KOPT-K1 (cell line): ENCODE results near the gene KRTAP10-1.

ENCODE experiments used
- H3K27ac ChIP-seq: fragments of 200-600 bp; sonication (generic); 2 replicates; pipeline ENCODE4 v1.5.1; 2016; ENCODE audit warnings: antibody characterized with exemption, mild to moderate bottlenecking, low read depth, low read length; ENCODE audit not compliant: poor library complexity, severe bottlenecking
- H3K36me3 ChIP-seq: fragments of 200-600 bp; sonication (generic); 2 replicates; pipeline ENCODE4 v1.5.1; 2017; ENCODE audit warnings: antibody characterized with exemption, mild to moderate bottlenecking, low read length, moderate library complexity; ENCODE audit not compliant: insufficient read depth
- H3K9me3 ChIP-seq: fragments of 200-600 bp; sonication (generic); 2 replicates; pipeline ENCODE4 v1.5.1; 2017; ENCODE audit warnings: antibody characterized with exemption, low read length, mild to moderate bottlenecking; ENCODE audit not compliant: insufficient read depth, poor library complexity, severe bottlenecking

KRTAP10-1 gene

GRCh38 chr21:44521301-44521927, 18.6 kb downstream of the KRTAP10-1 start:
- H3K27ac ChIP-seq: no peak overlapping the region
- H3K9me3 ChIP-seq: no peaks in the 10 kb centered on the region
- no peaks in the 10 kb centered on the region for H3K36me3 ChIP-seq

- no peak overlapping the region for H3K27ac ChIP-seq
- no peaks in the 10 kb centered on the region for H3K36me3 ChIP-seq
- H3K9me3 ChIP-seq: no peaks in the 10 kb centered on the region
These were observed 19.4 kb downstream of the KRTAP10-1 start for GRCh38 chr21:44520326-44521300.

- H3K9me3 ChIP-seq: no peaks in the 10 kb centered on the region
- no peak overlapping the region for H3K27ac ChIP-seq
- H3K36me3 ChIP-seq: no peaks in the 10 kb centered on the region
These were observed 20.4 kb downstream of the KRTAP10-1 start for GRCh38 chr21:44519346-44520325.

DNA sequence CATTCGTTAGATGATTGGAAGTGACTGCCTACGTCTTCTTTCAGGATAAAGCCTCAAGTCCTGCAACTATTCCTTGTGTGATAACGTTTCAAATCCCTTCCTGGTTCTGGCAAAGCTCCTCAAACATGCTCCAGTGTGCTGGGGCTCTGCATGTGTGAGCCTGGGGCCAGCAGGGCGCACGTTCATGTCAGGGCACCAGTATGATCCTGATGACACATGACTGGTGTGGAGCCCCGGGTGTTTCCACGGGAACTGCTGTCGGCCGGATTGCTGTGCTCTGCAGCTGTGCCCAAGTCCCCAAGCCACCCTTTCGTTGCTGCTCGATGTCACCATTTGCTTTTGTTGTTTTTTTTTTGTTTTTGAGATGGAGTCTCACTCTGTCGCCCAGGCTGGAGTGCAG, 21.3 kb downstream of the KRTAP10-1 start:
- no peaks in the 10 kb centered on the region for H3K36me3 ChIP-seq
- H3K27ac ChIP-seq: no peak overlapping the region
- no peaks in the 10 kb centered on the region for H3K9me3 ChIP-seq

DNA sequence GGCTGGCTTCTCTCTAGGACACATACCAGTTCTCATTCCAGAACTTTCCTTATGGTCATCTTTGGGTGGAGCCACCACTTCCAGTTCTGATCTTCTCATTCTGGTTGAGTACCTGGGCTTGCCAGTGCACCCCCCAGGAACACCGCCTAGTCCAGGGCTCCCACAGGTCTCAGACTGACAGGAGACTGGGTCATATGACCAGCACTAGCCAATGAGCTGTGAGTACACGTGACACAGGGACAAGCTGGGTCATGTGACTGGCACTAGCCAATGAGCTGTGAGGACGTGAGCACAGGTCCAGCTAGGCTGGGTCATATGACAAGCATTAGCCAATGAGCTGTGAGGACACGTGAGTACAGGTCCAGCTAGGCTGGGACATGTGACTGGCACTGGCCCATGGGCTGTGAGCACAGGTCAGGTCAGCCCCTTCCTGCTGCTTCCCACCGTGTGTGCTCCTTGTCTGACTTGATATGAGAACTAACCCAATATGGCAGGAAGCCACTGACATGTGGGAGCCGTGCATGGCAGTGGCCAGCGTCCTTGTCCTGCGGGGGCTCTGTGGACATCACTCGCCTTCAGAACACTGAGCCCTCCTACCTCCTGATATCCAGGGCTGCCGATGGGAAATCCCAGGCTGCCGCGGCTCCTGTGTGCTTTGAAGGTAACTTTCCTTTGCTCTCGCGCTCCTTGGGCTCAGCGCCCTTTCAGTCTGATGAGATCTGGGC, 22.7 kb downstream of the KRTAP10-1 start:
- H3K27ac ChIP-seq: no peak overlapping the region
- no peaks in the 10 kb centered on the region for H3K9me3 ChIP-seq
- H3K36me3 ChIP-seq: no peaks in the 10 kb centered on the region

- Histone ChIP-seq H3K36me3 (no peaks in the 10 kb centered on the region), H3K27ac (no peak overlapping the region), H3K9me3 (no peaks in the 10 kb centered on the region)
These were observed 23.2 kb downstream of the KRTAP10-1 start for GRCh38 chr21:44516828-44517174.

DNA sequence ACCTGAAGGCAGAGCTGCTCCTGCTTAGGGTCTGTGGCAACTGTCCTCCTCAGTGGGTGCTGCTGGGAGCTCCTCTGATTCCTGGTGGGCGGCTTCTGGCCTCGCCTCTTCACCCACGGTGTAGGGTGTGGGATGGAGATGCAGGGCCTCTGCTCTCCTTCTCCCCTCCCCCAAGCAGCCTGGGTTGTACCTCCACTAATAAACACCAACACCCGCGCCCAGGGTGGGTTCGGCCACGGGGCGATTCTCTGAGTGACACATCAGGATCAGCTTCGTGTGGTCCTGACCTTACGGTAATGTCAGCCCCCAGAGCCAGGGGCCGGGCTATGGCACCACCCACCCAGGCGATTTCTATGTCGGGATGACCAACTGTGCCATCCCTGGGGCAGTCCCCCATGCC, 23.7 kb downstream of the KRTAP10-1 start:
- Histone ChIP-seq H3K27ac (no peak overlapping the region), H3K9me3 (no peaks in the 10 kb centered on the region), H3K36me3 (no peaks in the 10 kb centered on the region)

- Histone ChIP-seq H3K9me3 (no peaks in the 10 kb centered on the region), H3K36me3 (no peaks in the 10 kb centered on the region), H3K27ac (no peak overlapping the region)
These were observed 24.4 kb downstream of the KRTAP10-1 start for GRCh38 chr21:44515359-44516165.

GRCh38 chr21:44514746-44515358, 25.1 kb downstream of the KRTAP10-1 start:
- no peaks in the 10 kb centered on the region for H3K36me3 ChIP-seq
- no peak overlapping the region for H3K27ac ChIP-seq

GRCh38 chr21:44514218-44514520, 25.8 kb downstream of the KRTAP10-1 start:
- Histone ChIP-seq H3K9me3 (no peaks in the 10 kb centered on the region), H3K36me3 (no peaks in the 10 kb centered on the region), H3K27ac (no peak overlapping the region)

More at GRCh38 chr21:44514746-44515358, 25.1 kb downstream of the KRTAP10-1 start:
- no peaks in the 10 kb centered on the region for H3K9me3 ChIP-seq

DNA sequence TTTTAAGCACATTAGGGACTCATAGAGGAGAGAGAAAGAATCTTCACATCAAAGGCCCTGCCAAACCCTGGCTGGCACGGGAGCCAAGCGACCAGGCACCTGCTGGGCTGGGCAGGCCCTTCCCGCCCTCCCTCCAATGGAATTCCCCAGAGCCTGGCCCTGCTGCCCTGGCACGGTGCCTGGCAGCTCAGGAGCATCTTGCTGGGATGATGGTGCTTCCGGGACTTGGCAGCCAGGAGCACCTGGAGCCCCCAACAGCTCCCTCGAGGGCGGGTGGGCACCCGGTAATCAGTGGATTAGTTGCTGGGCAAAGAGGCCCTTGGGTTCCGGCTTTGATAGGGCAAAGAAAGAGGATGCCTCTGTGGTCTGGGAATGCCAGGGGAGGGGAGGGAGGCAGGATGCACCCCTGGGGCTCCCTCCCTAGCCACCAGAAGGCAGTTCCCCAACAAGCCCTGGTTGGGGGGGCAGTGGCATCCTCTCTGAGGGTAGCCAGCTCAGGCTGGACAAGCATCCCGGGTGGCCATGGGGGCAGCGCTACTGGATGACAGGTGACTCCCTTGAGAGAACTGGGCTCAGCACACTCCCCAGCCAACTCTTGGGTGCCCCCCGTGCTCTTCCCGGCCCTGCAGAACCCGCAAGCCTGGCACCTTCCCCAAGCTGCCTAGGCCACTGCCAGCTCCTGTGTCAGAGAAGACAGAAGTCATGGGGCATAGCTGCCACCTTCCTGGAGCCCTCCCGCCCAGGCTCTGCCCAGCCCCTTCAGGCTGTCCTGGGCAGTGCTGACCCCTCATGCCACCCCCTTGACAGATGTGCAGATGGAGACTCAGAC, 26.4 kb downstream of the KRTAP10-1 start:
- no peaks in the 10 kb centered on the region for H3K9me3 ChIP-seq
- H3K27ac ChIP-seq: no peak overlapping the region
- no peaks in the 10 kb centered on the region for H3K36me3 ChIP-seq

DNA sequence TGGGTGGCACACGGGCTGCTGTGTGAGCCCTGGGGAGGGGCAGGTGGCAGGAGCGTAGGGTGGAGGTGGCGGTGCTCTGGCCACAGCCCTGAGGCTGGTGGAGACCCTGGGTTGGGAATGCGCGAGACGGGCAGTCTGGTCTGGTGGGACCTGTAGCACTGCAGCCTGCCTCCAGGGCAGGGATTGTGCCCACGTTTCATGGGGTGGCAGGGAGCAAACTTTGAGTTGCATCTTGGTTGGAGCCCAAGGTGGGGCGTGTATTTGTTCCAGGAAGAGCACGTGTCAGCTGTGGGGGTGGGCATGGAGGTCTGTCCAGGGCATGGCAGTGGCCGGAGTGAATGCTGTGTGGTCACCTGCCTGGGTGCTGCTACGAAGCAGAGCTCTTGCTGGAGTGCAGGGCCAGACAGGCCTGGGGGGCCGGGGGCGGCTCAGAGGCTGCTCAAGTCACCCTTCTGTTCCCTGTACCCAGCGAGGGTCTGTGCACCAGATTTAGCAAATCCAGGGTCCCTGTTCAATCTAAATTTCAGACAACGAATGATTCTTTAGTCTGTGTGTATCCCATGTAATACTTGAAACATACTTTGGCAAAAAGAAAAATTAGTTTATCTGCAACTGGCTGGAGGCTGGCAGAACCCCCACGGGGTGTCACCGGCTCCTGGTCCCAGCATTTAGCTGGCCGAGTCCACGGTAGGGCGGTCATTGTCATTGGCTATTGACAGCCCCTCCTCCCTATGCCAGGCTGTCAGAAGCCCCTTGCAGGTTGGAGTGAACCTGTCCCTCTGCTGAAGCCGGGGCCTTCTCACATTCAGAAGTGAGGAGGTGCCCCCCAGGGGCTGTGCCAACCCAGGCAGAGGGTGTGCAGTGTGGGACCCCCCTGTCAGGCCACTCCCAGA, 27.3 kb downstream of the KRTAP10-1 start:
- H3K27ac ChIP-seq: no peak overlapping the region
- H3K9me3 ChIP-seq: no peaks in the 10 kb centered on the region
- no peaks in the 10 kb centered on the region for H3K36me3 ChIP-seq
